Mesendoderm (in vitro differentiated cells): Measurements from ENCODE around the gene CFAP57.

Source experiments
- DNase-seq: peaks from one replicate; pipeline ENCODE4 v3.0.0; 2013
- H2AK5ac ChIP-seq: 2 replicates; pipeline ENCODE4 v1.6.1; 2013; ENCODE audit warnings: low read length, inconsistent platforms
- H2BK120ac ChIP-seq: 2 replicates; pipeline ENCODE4 v1.6.1; 2013; ENCODE audit warnings: low read depth, mild to moderate bottlenecking, low read length, moderate library complexity, mixed read lengths
- H2BK15ac ChIP-seq: replicated peaks from 2 replicates; pipeline ENCODE4 v1.6.1; 2013; ENCODE audit warnings: low read depth, mild to moderate bottlenecking, moderate library complexity
- H2BK5ac ChIP-seq: 2 replicates; pipeline ENCODE4 v1.6.1; 2013; ENCODE audit warnings: low read length, inconsistent platforms
- H3K18ac ChIP-seq: 2 replicates; pipeline ENCODE4 v1.6.1; 2013; ENCODE audit warnings: mild to moderate bottlenecking, low read length, mixed read lengths
- H3K23ac ChIP-seq: one replicate; pipeline ENCODE4 v1.6.1; 2013; ENCODE audit warnings: low read length
- H3K27ac ChIP-seq: 2 replicates; pipeline ENCODE4 v1.5.1; 2013; ENCODE audit warnings: low read depth, mild to moderate bottlenecking, inconsistent platforms, low read length, moderate library complexity
- H3K27me3 ChIP-seq: 2 replicates; pipeline ENCODE4 v1.6.1; 2013; ENCODE audit warnings: low read length, control low read depth, mild to moderate bottlenecking, inconsistent platforms; ENCODE audit not compliant: insufficient read depth, poor library complexity
- H3K36me3 ChIP-seq: 2 replicates; pipeline ENCODE4 v1.6.1; 2013; ENCODE audit warnings: low read length, inconsistent platforms; ENCODE audit not compliant: control insufficient read depth, insufficient read depth
- H3K4ac ChIP-seq: one replicate; pipeline ENCODE4 v1.6.1; 2013; ENCODE audit warnings: low read depth, mild to moderate bottlenecking, low read length, moderate library complexity
- H3K4me1 ChIP-seq: 2 replicates; pipeline ENCODE4 v1.6.1; 2013; ENCODE audit warnings: low read depth, low read length, inconsistent platforms; ENCODE audit not compliant: control insufficient read depth
- H3K4me2 ChIP-seq: 2 replicates; pipeline ENCODE4 v1.6.1; 2013; ENCODE audit warnings: low read length
- H3K4me3 ChIP-seq: 2 replicates; pipeline ENCODE4 v1.5.1; 2013; ENCODE audit warnings: mild to moderate bottlenecking, low read length
- H3K56ac ChIP-seq: one replicate; pipeline ENCODE4 v1.6.1; 2013; ENCODE audit warnings: low read length
- H3K79me1 ChIP-seq: 2 replicates; pipeline ENCODE4 v1.6.1; 2013; ENCODE audit warnings: low read length, inconsistent platforms
- H3K79me2 ChIP-seq: 2 replicates; pipeline ENCODE4 v1.6.1; 2013; ENCODE audit warnings: mild to moderate bottlenecking, low read length; ENCODE audit not compliant: control insufficient read depth, insufficient read depth
- H3K9ac ChIP-seq: 2 replicates; pipeline ENCODE4 v1.6.1; 2013; ENCODE audit warnings: low read length, inconsistent platforms
- H4K5ac ChIP-seq: one replicate; pipeline ENCODE4 v1.6.1; 2013; ENCODE audit warnings: low read length
- H4K8ac ChIP-seq: one replicate; pipeline ENCODE4 v1.6.1; 2013; ENCODE audit warnings: low read depth, mild to moderate bottlenecking, control low read depth, low read length, moderate library complexity
- WGBS: extraction: QIAGEN DNeasy Blood & Tissue Kit; methylation state at CpG from one replicate; pipeline ENCODE4 v1.1.7; 2013; ENCODE audit warnings: low lambda C conversion rate, missing lambda C conversion rate; ENCODE audit not compliant: insufficient coverage; ENCODE audit errors: extremely low coverage; 5-methylcytosine and 5-hydroxymethylcytosine counted together

CFAP57 gene

GRCh38 chr1:43284546-43285110, 112.5 kb downstream of the CFAP57 start:
- peaks cover 7% of the 10 kb centered on the region for H3K4me1 ChIP-seq
- H3K18ac ChIP-seq: no peak overlapping the region
- no peak overlapping the region for H3K4ac ChIP-seq
- no peaks in the 10 kb centered on the region for H3K79me1 ChIP-seq
- no CpG with 5 or more reads among the region's 12 CpGs for WGBS
- DNase-seq: no peak
- no peak overlapping the region for H3K4me3 ChIP-seq
- H2BK15ac ChIP-seq: no peak overlapping the region
- no peaks in the 10 kb centered on the region for H3K27me3 ChIP-seq
- H3K79me2 ChIP-seq: no peaks in the 10 kb centered on the region
- H3K4me2 ChIP-seq: no peak overlapping the region
- H2BK5ac ChIP-seq: no peak overlapping the region
- H3K9ac ChIP-seq: no peak overlapping the region
- H4K5ac ChIP-seq: no peak overlapping the region
- no peak overlapping the region for H3K23ac ChIP-seq
- peak overlapping the region; percentile 27 for H2AK5ac ChIP-seq
- no peak overlapping the region for H3K27ac ChIP-seq
- peak overlapping the region; percentile 47 for H3K56ac ChIP-seq
- H3K36me3 ChIP-seq: no peaks in the 10 kb centered on the region
- no peak overlapping the region for H2BK120ac ChIP-seq
- H4K8ac ChIP-seq: no peak overlapping the region

DNA sequence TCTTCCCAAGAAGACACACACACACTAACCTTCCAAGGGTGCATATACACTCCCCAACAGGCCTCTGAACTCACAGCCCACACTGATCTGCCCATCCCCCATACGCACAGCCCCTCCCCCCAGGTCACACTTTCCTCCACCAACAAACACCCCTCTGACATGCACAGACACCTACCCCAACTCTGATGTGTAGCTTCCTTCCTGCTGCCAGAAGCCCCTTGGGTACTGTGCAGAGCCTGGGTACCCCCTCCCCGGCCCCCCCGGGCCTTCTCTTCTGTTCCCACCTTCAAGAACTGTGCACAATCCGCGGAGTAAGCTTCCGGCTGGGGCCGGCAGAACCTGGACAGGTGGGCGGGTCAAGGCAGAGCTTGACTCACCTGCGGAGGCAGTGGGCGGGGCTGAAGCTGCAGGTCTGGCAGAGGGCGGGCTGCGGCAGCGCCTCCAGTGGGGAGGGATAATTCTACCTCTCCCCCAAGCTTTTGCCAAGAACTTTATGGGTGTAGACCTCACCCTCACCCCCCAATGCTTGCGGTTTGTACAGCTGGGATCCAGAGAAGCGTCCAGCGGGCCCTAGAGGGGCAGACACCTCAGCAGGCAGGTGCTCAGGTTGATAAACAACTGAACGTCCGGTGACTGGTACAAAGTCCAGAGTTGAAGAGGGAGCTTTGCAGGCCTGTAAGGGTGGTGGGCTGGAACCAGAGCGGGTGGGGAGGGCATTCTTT, 113.3 kb downstream of the CFAP57 start, which contains the start of gene C1orf210:
Gene C1orf210 (minus strand): TSS at position 313 of the 722 bp plus-strand sequence. CDS start 2,311 bp downstream, outside the sequence.
- no peak within 1 kb of the TSS for H3K18ac ChIP-seq

GRCh38 chr1:43286115-43286514, 114.0 kb downstream of the CFAP57 start:
- Histone ChIP-seq H2BK5ac (no peak overlapping the region), H3K18ac (no peak overlapping the region), H3K27me3 (no peaks in the 10 kb centered on the region), H4K5ac (no peak overlapping the region), H3K79me2 (no peaks in the 10 kb centered on the region), H2BK15ac (no peak overlapping the region), H2BK120ac (no peak overlapping the region), H3K4me3 (no peak overlapping the region), H3K9ac (no peak overlapping the region), H3K36me3 (no peaks in the 10 kb centered on the region), H3K4ac (no peak overlapping the region), H2AK5ac (no peak overlapping the region), H3K23ac (no peak overlapping the region), H3K56ac (no peak overlapping the region), H3K4me2 (no peak overlapping the region), H3K4me1 (peaks cover 7% of the 10 kb centered on the region), H3K27ac (no peak overlapping the region), H4K8ac (no peak overlapping the region), H3K79me1 (no peaks in the 10 kb centered on the region)
- no CpG with 5 or more reads among the region's 11 CpGs for WGBS
- no peak for DNase-seq

More for the DNA sequence above, 113.3 kb downstream of the CFAP57 start, which contains the start of gene C1orf210:
- Histone ChIP-seq H3K79me1 (no peaks in the 10 kb centered on the region), H3K4me2 (peak within 1 kb of the TSS; percentile 43), H2BK15ac (no peak within 1 kb of the TSS), H3K79me2 (no peaks in the 10 kb centered on the region), H3K36me3 (no peaks in the 10 kb centered on the region), H3K27ac (no peak within 1 kb of the TSS), H3K9ac (peak within 1 kb of the TSS; percentile 22), H3K4me3 (no peak within 1 kb of the TSS), H2AK5ac (peak within 1 kb of the TSS; percentile 27), H3K56ac (peak within 1 kb of the TSS; percentile 47), H2BK120ac (no peak within 1 kb of the TSS), H4K5ac (no peak within 1 kb of the TSS), H3K23ac (no peak within 1 kb of the TSS), H3K27me3 (no peaks in the 10 kb centered on the region), H2BK5ac (no peak within 1 kb of the TSS), H3K4me1 (peaks cover 7% of the 10 kb centered on the region), H3K4ac (no peak within 1 kb of the TSS), H4K8ac (no peak within 1 kb of the TSS)
- WGBS: no CpG with 5 or more reads among the region's 19 CpGs
- DNase-seq: peak; percentile 87

DNA sequence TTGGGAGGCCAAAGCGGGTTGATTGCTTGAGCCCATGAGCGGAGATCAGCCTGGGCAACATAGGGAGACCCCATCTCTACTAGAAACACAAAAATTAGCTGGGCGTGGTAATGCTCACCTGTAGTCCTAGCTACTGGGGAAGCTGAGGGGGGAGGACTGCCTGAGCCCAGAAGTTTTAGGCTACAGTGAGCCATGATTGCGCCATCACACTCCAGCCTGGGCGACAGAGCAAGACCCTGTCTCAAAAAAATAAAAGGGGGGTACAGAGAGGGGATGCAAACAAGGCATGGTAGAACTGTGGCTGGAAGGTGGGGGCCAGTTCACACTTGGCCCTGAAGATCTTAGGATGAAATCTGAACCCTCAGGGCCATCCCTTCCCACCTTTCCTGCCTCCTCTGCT, 114.4 kb downstream of the CFAP57 start:
- Histone ChIP-seq H2BK5ac (no peak overlapping the region), H3K4me2 (no peak overlapping the region), H2BK15ac (no peak overlapping the region), H3K56ac (no peak overlapping the region), H3K18ac (no peak overlapping the region), H3K79me2 (no peaks in the 10 kb centered on the region), H3K23ac (no peak overlapping the region), H3K36me3 (no peaks in the 10 kb centered on the region), H2BK120ac (no peak overlapping the region), H4K8ac (no peak overlapping the region), H3K27ac (no peak overlapping the region), H4K5ac (no peak overlapping the region), H3K4me3 (no peak overlapping the region), H3K79me1 (no peaks in the 10 kb centered on the region), H3K4me1 (peaks cover 7% of the 10 kb centered on the region), H3K4ac (no peak overlapping the region), H3K27me3 (no peaks in the 10 kb centered on the region), H2AK5ac (no peak overlapping the region), H3K9ac (no peak overlapping the region)
- DNase-seq: no peak
- WGBS: no CpG with 5 or more reads among the region's 5 CpGs

- no peak overlapping the region for H2BK5ac ChIP-seq
- H3K23ac ChIP-seq: no peak overlapping the region
- no peak overlapping the region for H3K18ac ChIP-seq
- no peak overlapping the region for H2BK15ac ChIP-seq
- no peak for DNase-seq
- no peak overlapping the region for H3K4me2 ChIP-seq
- no peak overlapping the region for H3K4me3 ChIP-seq
- H4K8ac ChIP-seq: no peak overlapping the region
- no peak overlapping the region for H3K4ac ChIP-seq
- H2BK120ac ChIP-seq: no peak overlapping the region
- H3K36me3 ChIP-seq: no peaks in the 10 kb centered on the region
- no peaks in the 10 kb centered on the region for H3K79me1 ChIP-seq
- no peak overlapping the region for H3K9ac ChIP-seq
- H3K56ac ChIP-seq: no peak overlapping the region
- H3K27ac ChIP-seq: no peak overlapping the region
- H3K4me1 ChIP-seq: peaks cover 7% of the 10 kb centered on the region
- no peak overlapping the region for H2AK5ac ChIP-seq
- no peak overlapping the region for H4K5ac ChIP-seq
- H3K27me3 ChIP-seq: no peaks in the 10 kb centered on the region
- H3K79me2 ChIP-seq: no peaks in the 10 kb centered on the region
- no CpG with 5 or more reads among the region's 9 CpGs for WGBS
Measured at GRCh38 chr1:43288058-43288784, 116.1 kb downstream of the CFAP57 start.
